ENCODE measurements around the gene MYL6. TPM values are rescaled to one million over a fixed set of nuclear protein-coding genes. Genes with fewer than 3 reads are reported as not detected.

Gene MYL6
- polyA plus RNA-seq, 1 donor from 2014 or later: 3,234 TPM

DNA sequence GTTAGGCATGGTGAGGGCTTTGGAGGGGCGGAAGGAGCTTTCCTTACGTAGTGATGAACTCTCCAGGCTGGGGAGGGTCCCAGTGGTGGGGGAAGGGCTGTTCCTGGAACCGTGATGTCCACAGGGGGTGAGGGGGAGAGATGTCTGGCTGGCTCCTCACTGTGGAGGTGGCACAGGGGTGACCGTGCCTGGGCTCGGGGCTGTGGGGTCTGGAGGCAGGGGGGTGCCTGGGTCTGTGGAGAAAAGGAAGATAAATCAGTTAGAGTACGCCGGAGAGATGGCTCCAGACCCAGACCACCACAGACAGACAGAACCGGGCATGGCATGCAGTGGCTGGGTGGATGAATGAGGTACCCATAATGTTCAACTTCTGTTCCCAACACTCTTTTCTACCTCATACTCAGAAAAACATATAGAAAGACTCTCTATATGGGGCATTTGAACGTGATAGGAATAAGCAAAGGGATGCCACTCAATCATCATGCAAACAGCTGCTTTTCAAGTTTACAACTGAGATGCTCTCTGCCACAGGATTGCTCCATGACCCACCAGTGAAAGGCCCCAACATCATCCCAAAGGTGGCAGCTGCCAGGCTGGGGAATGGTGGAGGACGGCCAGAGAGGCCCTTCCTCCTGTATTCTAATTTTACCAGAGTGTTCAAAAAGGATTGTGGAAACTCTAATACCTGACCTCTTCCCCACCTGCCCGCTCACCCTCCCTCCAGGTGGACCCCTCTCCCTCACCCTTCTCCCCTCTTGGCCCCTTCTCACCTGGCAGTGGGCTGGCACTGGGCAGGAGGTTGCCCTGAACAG is 5.6 kb downstream of the MYL6 start:
- Histone ChIP-seq H3K4me2 (ENCODE audit: low read length) (no peak overlapping the region), H3K79me2 (replicated peaks; ENCODE audit: insufficient read depth, low read length) (peaks cover 21% of the 10 kb centered on the region), H3K9ac (ENCODE audit: low read length) (no peak overlapping the region), H3K36me3 (ENCODE audit: insufficient read depth, low read length) (peaks cover 13% of the 10 kb centered on the region), H3K9me3 (ENCODE audit: low read length) (no peaks in the 10 kb centered on the region), H2AFZ (ENCODE audit: low read depth, low read length) (no peak overlapping the region), H3K27ac (ENCODE audit: low read length) (no peak overlapping the region), H3K27me3 (ENCODE audit: insufficient read depth, low read depth, low read length) (no peaks in the 10 kb centered on the region), H3F3A (ENCODE audit: insufficient read depth, low read length, poor library complexity, severe bottlenecking) (peaks cover 5% of the 10 kb centered on the region), H4K20me1 (ENCODE audit: insufficient read depth) (peaks cover 5% of the 10 kb centered on the region), H3K4me3 (ENCODE audit: low read length) (no peak overlapping the region), H3K9me2 (ENCODE audit: insufficient read depth, low read length) (no peaks in the 10 kb centered on the region)
- TF ChIP-seq POLR2AphosphoS5 (IDR thresholded peaks at IDR 0.05) (no peak), RAD21 (conservative IDR thresholded peaks at IDR 0.05) (no peak), SMC3 (conservative IDR thresholded peaks at IDR 0.05; ENCODE audit: poor library complexity) (no peak), EZH2 (IDR thresholded peaks at IDR 0.05; ENCODE audit: borderline replicate concordance, insufficient read depth, low read length, poor library complexity, severe bottlenecking) (no peak), TAF1 (IDR thresholded peaks at IDR 0.05; ENCODE audit: low read depth) (no peak), EP300 (conservative IDR thresholded peaks at IDR 0.05; ENCODE audit: poor library complexity, severe bottlenecking) (no peak)
- TF ChIP-seq, protein P1, sequence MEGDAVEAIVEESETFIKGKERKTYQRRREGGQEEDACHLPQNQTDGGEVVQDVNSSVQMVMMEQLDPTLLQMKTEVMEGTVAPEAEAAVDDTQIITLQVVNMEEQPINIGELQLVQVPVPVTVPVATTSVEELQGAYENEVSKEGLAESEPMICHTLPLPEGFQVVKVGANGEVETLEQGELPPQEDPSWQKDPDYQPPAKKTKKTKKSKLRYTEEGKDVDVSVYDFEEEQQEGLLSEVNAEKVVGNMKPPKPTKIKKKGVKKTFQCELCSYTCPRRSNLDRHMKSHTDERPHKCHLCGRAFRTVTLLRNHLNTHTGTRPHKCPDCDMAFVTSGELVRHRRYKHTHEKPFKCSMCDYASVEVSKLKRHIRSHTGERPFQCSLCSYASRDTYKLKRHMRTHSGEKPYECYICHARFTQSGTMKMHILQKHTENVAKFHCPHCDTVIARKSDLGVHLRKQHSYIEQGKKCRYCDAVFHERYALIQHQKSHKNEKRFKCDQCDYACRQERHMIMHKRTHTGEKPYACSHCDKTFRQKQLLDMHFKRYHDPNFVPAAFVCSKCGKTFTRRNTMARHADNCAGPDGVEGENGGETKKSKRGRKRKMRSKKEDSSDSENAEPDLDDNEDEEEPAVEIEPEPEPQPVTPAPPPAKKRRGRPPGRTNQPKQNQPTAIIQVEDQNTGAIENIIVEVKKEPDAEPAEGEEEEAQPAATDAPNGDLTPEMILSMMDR (IDR thresholded peaks at IDR 0.05; ENCODE audit: poor library complexity, severe bottlenecking): no peak

DNA sequence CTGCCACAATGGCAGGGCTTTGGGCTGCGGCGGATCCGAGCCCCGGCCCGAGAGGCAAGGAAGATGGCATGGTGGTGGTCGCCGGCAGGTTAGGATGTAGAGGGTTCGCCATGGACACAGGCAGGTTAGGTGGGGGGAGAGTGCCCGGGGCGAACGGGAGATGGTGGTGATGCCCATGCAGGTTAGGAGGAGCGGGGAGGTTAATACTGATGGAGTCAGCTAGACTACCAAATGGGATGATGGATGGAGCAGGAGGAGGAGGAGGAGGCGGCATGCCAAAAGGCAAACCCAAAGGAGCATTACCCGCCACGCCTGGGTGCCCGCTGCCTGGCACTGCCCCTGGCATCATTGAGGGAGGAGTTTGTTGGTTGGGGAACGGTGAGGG is 6.2 kb downstream of the MYL6 start:
- Histone ChIP-seq H4K20me1 (ENCODE audit: insufficient read depth) (peaks cover 5% of the 10 kb centered on the region), H3K4me2 (ENCODE audit: low read length) (no peak overlapping the region), H3F3A (ENCODE audit: insufficient read depth, low read length, poor library complexity, severe bottlenecking) (peaks cover 5% of the 10 kb centered on the region), H3K27ac (ENCODE audit: low read length) (no peak overlapping the region), H3K9ac (ENCODE audit: low read length) (no peak overlapping the region), H3K79me2 (replicated peaks; ENCODE audit: insufficient read depth, low read length) (peaks cover 15% of the 10 kb centered on the region), H2AFZ (ENCODE audit: low read depth, low read length) (no peak overlapping the region), H3K4me3 (ENCODE audit: low read length) (no peak overlapping the region), H3K36me3 (ENCODE audit: insufficient read depth, low read length) (peaks cover 11% of the 10 kb centered on the region), H3K9me3 (ENCODE audit: low read length) (no peaks in the 10 kb centered on the region), H3K27me3 (ENCODE audit: insufficient read depth, low read depth, low read length) (no peaks in the 10 kb centered on the region), H3K9me2 (ENCODE audit: insufficient read depth, low read length) (no peaks in the 10 kb centered on the region)
- TF ChIP-seq POLR2AphosphoS5 (IDR thresholded peaks at IDR 0.05) (no peak), EP300 (conservative IDR thresholded peaks at IDR 0.05; ENCODE audit: poor library complexity, severe bottlenecking) (no peak), RAD21 (conservative IDR thresholded peaks at IDR 0.05) (no peak), SMC3 (conservative IDR thresholded peaks at IDR 0.05; ENCODE audit: poor library complexity) (no peak), MXI1 (conservative IDR thresholded peaks at IDR 0.05; ENCODE audit: poor library complexity, severe bottlenecking) (no peak), EZH2 (IDR thresholded peaks at IDR 0.05; ENCODE audit: borderline replicate concordance, insufficient read depth, low read length, poor library complexity, severe bottlenecking) (no peak)
- TF ChIP-seq, protein P1 (IDR thresholded peaks at IDR 0.05; ENCODE audit: poor library complexity, severe bottlenecking): no peak
- TF ChIP-seq, protein P2, sequence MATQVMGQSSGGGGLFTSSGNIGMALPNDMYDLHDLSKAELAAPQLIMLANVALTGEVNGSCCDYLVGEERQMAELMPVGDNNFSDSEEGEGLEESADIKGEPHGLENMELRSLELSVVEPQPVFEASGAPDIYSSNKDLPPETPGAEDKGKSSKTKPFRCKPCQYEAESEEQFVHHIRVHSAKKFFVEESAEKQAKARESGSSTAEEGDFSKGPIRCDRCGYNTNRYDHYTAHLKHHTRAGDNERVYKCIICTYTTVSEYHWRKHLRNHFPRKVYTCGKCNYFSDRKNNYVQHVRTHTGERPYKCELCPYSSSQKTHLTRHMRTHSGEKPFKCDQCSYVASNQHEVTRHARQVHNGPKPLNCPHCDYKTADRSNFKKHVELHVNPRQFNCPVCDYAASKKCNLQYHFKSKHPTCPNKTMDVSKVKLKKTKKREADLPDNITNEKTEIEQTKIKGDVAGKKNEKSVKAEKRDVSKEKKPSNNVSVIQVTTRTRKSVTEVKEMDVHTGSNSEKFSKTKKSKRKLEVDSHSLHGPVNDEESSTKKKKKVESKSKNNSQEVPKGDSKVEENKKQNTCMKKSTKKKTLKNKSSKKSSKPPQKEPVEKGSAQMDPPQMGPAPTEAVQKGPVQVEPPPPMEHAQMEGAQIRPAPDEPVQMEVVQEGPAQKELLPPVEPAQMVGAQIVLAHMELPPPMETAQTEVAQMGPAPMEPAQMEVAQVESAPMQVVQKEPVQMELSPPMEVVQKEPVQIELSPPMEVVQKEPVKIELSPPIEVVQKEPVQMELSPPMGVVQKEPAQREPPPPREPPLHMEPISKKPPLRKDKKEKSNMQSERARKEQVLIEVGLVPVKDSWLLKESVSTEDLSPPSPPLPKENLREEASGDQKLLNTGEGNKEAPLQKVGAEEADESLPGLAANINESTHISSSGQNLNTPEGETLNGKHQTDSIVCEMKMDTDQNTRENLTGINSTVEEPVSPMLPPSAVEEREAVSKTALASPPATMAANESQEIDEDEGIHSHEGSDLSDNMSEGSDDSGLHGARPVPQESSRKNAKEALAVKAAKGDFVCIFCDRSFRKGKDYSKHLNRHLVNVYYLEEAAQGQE (IDR thresholded peaks at IDR 0.05; ENCODE audit: borderline replicate concordance): no peak
